Lower lobe of right lung (tissue), 2 donors: ENCODE measurements around the gene ADSL. TPM values are rescaled to one million over a fixed set of nuclear protein-coding genes. Genes with fewer than 3 reads are reported as not detected.

Experiments used
- ATAC-seq, 2 donors: fragments of 200-7000 bp; cut with Tn5 transposase; one replicate each; pipeline ENCODE4 v1.9.1; 2020 to 2022; ENCODE audit warnings: mild to moderate bottlenecking in 2 of 2, moderate library complexity in 2 of 2
- DNase-seq: peaks from one replicate; pipeline ENCODE4 v3.0.0-alpha.2; 2020
- H3K27ac ChIP-seq: fragments of 200-600 bp; one replicate; pipeline ENCODE4 v1.8.0; 2022
- H3K27me3 ChIP-seq: fragments of 200-600 bp; one replicate; pipeline ENCODE4 v1.8.0; 2022; ENCODE audit warnings: low read depth
- H3K36me3 ChIP-seq: fragments of 200-600 bp; one replicate; pipeline ENCODE4 v1.8.0; 2022; ENCODE audit warnings: mild to moderate bottlenecking
- H3K4me1 ChIP-seq: fragments of 200-600 bp; one replicate; pipeline ENCODE4 v1.8.0; 2022
- H3K4me3 ChIP-seq: fragments of 200-600 bp; one replicate; pipeline ENCODE4 v1.8.0; 2022; ENCODE audit warnings: mild to moderate bottlenecking
- H3K9me3 ChIP-seq: fragments of 200-600 bp; one replicate; pipeline ENCODE4 v1.8.0; 2022
- CTCF ChIP-seq: fragments of 200-600 bp; IDR thresholded peaks from one replicate; pipeline ENCODE4 v1.8.0; 2022; ENCODE audit warnings: antibody characterized with exemption, mild to moderate bottlenecking
- intact Hi-C: fragments of 100-400 bp; cut with DNase I; formaldehyde crosslinking; loops from one replicate; pipeline ENCODE4 v1.11.0; 2022
- total RNA-seq: library from RNA; stranded (reverse); fragmentation: NEBNext Ultra II Directional; extraction: Animal tissue kit (Norgen Biotek cat#: 25700); gene quantifications from one replicate; pipeline ENCODE4 v1.2.1, GENCODE V29; 2021
- donor health status: DM: no; HTN: yes; CAD: no; lungs with severe emphysema.

ADSL gene
- total RNA-seq, 1 donor from 2014 or later = 38.1 TPM

GRCh38 chr22:40407831-40408717 lies 61.8 kb downstream of the ADSL start:
- no peak overlapping the region for H3K27ac ChIP-seq
- peak; percentile 44 for DNase-seq
- no peak for ATAC-seq
- H3K36me3 ChIP-seq = peaks cover 94% of the 10 kb centered on the region
- H3K4me3 ChIP-seq = no peak overlapping the region
- H3K9me3 ChIP-seq = no peaks in the 10 kb centered on the region
- intact Hi-C loops = no loop called here
- no peaks in the 10 kb centered on the region for H3K4me1 ChIP-seq
- H3K27me3 ChIP-seq = no peaks in the 10 kb centered on the region
- TF ChIP-seq CTCF = no peak

DNA sequence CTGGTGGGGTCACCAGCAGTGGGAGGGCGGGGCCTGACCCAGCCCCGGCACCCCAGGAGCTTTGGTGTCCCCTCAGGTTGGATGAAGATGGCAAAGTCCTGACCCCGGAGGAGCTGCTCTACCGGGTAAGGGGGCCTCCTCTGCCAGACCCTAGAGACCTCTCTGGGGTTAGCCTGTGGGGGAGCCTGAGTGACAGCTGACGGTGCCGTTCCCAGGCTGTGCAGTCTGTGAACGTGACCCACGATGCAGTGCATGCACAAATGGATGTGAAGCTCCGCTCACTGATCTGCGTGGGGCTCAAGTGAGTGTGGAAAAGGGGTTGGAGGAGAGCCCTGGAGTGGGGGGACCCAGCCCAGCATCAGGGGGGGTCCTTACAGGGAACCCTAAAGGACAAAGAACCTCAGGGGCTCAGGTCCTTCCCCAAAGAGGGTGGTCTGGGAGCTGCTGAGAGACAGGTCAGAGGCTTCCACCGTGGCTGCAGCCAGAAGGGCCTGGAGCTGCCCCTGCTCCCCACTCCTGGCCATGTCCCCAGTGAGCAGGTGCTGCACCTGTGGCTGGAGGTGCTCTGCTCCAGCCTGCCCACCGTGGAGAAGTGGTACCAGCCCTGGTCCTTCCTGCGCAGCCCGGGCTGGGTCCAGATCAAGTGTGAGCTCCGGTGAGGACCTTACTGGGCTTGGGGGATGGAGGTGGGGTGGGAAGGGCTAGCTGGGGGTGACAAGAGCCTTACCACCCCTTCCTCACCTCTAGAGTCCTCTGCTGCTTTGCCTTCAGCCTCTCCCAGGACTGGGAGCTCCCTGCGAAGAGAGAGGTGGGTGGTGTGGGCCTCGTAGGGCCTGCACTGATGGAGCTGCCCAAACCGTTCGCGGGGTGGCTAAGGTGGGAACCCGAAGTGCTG lies 62.7 kb downstream of the ADSL start:
- H3K27me3 ChIP-seq = no peaks in the 10 kb centered on the region
- H3K4me3 ChIP-seq = no peak overlapping the region
- no peaks in the 10 kb centered on the region for H3K9me3 ChIP-seq
- H3K36me3 ChIP-seq = peaks cover 85% of the 10 kb centered on the region
- H3K4me1 ChIP-seq = no peaks in the 10 kb centered on the region
- intact Hi-C loops = no loop called here
- no peak overlapping the region for H3K27ac ChIP-seq
- DNase-seq (peak; percentile 14), ATAC-seq (no peak)
- TF ChIP-seq CTCF = no peak

- H3K36me3 ChIP-seq = peaks cover 78% of the 10 kb centered on the region
These were observed 63.4 kb downstream of the ADSL start for GRCh38 chr22:40409613-40410113.

DNA sequence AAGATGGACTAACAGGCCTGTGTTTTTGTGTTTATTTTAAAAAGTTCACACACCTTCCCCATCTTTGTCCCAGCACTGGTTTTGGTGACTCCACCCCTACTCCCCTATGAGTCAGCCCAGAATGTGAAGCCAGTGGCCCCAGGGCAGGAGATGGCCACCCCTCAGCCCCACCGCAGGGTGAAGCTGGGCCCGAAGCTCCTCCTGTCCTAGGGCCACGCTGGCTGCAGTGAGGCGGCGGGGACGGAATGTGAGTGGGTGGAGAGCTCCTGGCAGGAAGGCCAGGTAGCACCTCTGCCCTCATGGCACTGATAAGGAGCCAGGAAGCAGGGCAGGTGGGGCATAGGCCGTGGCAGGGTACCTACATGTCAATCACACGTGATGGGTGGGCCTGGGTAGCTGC lies 64.0 kb downstream of the ADSL start:
- DNase-seq (no peak), ATAC-seq (no peak)
- Histone ChIP-seq H3K9me3 (no peaks in the 10 kb centered on the region), H3K4me3 (no peak overlapping the region), H3K36me3 (peaks cover 72% of the 10 kb centered on the region), H3K27me3 (no peaks in the 10 kb centered on the region), H3K27ac (no peak overlapping the region), H3K4me1 (peaks cover 5% of the 10 kb centered on the region)
- TF ChIP-seq CTCF = no peak
- intact Hi-C loops = no loop called here

More at GRCh38 chr22:40409613-40410113, 63.4 kb downstream of the ADSL start:
- ATAC-seq (no peak), DNase-seq (peak; percentile 34)
- TF ChIP-seq CTCF = no peak
- no peaks in the 10 kb centered on the region for H3K9me3 ChIP-seq
- H3K4me1 ChIP-seq = no peaks in the 10 kb centered on the region
- H3K4me3 ChIP-seq = no peak overlapping the region
- intact Hi-C loops = no loop called here
- H3K27me3 ChIP-seq = no peaks in the 10 kb centered on the region
- no peak overlapping the region for H3K27ac ChIP-seq

DNA sequence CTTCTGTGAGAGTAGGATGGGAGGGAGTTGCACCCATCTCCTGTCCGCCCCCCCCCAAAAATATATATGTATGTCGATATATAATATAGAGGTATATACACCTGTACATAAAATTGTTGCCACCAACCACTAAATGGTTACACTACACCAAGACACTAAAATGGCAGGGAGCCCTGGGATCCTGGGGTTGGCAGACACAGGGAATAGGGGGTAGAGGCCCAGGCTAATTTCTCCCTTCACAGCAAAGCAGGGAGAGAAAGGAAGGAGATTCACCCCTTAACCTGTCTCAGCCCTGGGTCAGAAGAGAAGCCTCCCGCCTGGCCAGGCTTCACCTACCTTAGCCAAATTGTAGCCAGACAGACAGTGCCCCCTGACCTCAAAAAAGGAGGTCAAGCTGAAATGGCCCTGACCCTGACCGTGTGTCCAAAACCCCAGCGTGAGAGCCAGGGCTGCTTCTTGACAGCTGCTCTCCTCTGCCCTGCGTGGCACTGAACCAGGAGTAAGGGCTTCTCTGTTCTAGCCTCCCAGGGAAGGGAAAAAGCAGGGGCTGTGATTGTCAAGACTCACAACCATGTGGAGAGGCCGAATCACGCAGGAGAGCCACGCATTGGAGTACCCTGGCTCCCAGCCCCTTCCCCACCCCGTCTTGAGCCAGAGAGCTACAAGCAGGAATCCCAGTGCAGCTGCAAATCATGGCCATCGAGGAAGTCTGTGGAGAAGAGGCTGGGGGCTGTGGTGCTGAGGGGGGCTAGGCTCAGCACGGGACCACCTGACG lies 64.6 kb downstream of the ADSL start:
- H3K4me1 ChIP-seq = peaks cover 12% of the 10 kb centered on the region

More for the DNA sequence above, 64.6 kb downstream of the ADSL start:
- no peak for ATAC-seq
- H3K27ac ChIP-seq = no peak overlapping the region
- no peak overlapping the region for H3K4me3 ChIP-seq
- no peaks in the 10 kb centered on the region for H3K9me3 ChIP-seq
- no peak for TF ChIP-seq CTCF
- DNase-seq = no peak
- H3K27me3 ChIP-seq = no peaks in the 10 kb centered on the region
- intact Hi-C loops = no loop called here
- H3K36me3 ChIP-seq = peaks cover 66% of the 10 kb centered on the region
